H1 (cell line): Measurements from ENCODE around the gene POM121C. TPM values are rescaled to one million over a fixed set of nuclear protein-coding genes. Genes with fewer than 3 reads are reported as not detected.
"Not testable (repeated sequence)": the region's sequence is repeated elsewhere in the genome, so short reads cannot be mapped to it uniquely, and the experiment has no call there.

ENCODE experiments used
- CTCF ChIA-PET: fragments of 300-600 bp; sonication (Branson Sonifier 250); formaldehyde crosslinking; loops from one replicate; lab custom pipeline; 2021; ENCODE audit not compliant: partially characterized antibody; lab: Charles Lee
- POLR2A ChIA-PET: fragments of 300-600 bp; sonication (Branson Sonifier 250); formaldehyde crosslinking; loops from one replicate; lab custom pipeline; 2021; ENCODE audit warnings: inconsistent platforms; ENCODE audit not compliant: partially characterized antibody; lab: Charles Lee
- DNase-seq, 2 experiments: peaks; one replicate each; pipeline versions ENCODE4 v3.0.0 to v3.0.0-alpha.2; 2010 to 2022; ENCODE audit warnings: low spot score in 2 of 2, low read depth in 1 of 2, mixed read lengths in 1 of 2
- FAIRE-seq: peaks from 2 replicates; lab custom pipeline; 2011; peaks lifted over from hg19 to GRCh38; lab: Jason Lieb, UNC
- H2AFZ ChIP-seq: 2 replicates; pipeline ENCODE4 v1.8.1; 2012; ENCODE audit warnings: low read length, inconsistent platforms
- H2AK5ac ChIP-seq: 2 replicates; pipeline ENCODE4 v1.6.1; 2013; ENCODE audit warnings: low read depth, low read length
- H2BK120ac ChIP-seq: replicated peaks from 2 replicates; pipeline ENCODE3; 2013; ENCODE audit warnings: low read depth, low read length, inconsistent platforms
- H2BK12ac ChIP-seq: 2 replicates; pipeline ENCODE4 v1.6.1; 2013; ENCODE audit warnings: low read depth, low read length
- H2BK15ac ChIP-seq: 2 replicates; pipeline ENCODE4 v1.6.1; 2013; ENCODE audit warnings: low read length
- H2BK20ac ChIP-seq: 2 replicates; pipeline ENCODE4 v1.6.1; 2013; ENCODE audit warnings: low read length
- H2BK5ac ChIP-seq: 2 replicates; pipeline ENCODE4 v1.6.1; 2013; ENCODE audit warnings: low read depth, low read length
- H3K14ac ChIP-seq: 2 replicates; pipeline ENCODE4 v1.6.1; 2013; ENCODE audit warnings: inconsistent platforms; ENCODE audit not compliant: insufficient read length
- H3K18ac ChIP-seq: 2 replicates; pipeline ENCODE4 v1.6.1; 2013; ENCODE audit warnings: low read length; ENCODE audit errors: extremely low read depth
- H3K23ac ChIP-seq: 2 replicates; pipeline ENCODE4 v1.6.1; 2013; ENCODE audit warnings: inconsistent platforms; ENCODE audit not compliant: insufficient read length
- H3K23me2 ChIP-seq: 2 replicates; pipeline ENCODE4 v1.6.1; 2013; ENCODE audit warnings: low read depth, low read length
- H3K27ac ChIP-seq: 2 replicates; pipeline ENCODE4 v1.6.1; 2011; ENCODE audit warnings: low read depth, low read length, inconsistent platforms
- H3K27me3 ChIP-seq, 4 experiments: replicated peaks in 1 of 4; 1 replicate in 1 of 4; 2 replicates in 3 of 4; pipeline versions ENCODE4 v1.6.1 to v1.8.1; 2011 to 2013; ENCODE audit warnings: low read length in 3 of 4, mild to moderate bottlenecking in 3 of 4, inconsistent platforms in 2 of 4, mixed read lengths in 2 of 4, moderate library complexity in 1 of 4; ENCODE audit not compliant: control insufficient read depth in 3 of 4, insufficient read depth in 3 of 4; ENCODE audit errors: extremely low read depth in 1 of 4
- H3K36me3 ChIP-seq, 4 experiments: 2 replicates each; pipeline versions ENCODE4 v1.6.1 to v1.8.1; 2011 to 2013; ENCODE audit warnings: mild to moderate bottlenecking in 4 of 4, low read length in 3 of 4, moderate library complexity in 2 of 4, control low read depth in 1 of 4, inconsistent platforms in 1 of 4; ENCODE audit not compliant: insufficient read depth in 4 of 4, control insufficient read depth in 2 of 4
- H3K4ac ChIP-seq: replicated peaks from 2 replicates; pipeline ENCODE3; 2013; ENCODE audit warnings: low read length, low read depth, mixed read lengths, inconsistent platforms; ENCODE audit not compliant: insufficient read length
- H3K4me1 ChIP-seq, 4 experiments: replicated peaks in 1 of 4; 1 replicate in 1 of 4; 2 replicates in 3 of 4; pipeline versions ENCODE4 v1.6.1 to v1.8.1; 2011 to 2013; ENCODE audit warnings: low read length in 3 of 4, inconsistent platforms in 2 of 4, mixed read lengths in 1 of 4; ENCODE audit not compliant: insufficient read depth in 4 of 4, control insufficient read depth in 3 of 4
- H3K4me2 ChIP-seq, 2 experiments: 2 replicates each; pipeline versions ENCODE4 v1.6.1 to v1.8.1; 2011 to 2013; ENCODE audit warnings: low read depth in 2 of 2, low read length in 2 of 2, control low read depth in 1 of 2, inconsistent platforms in 1 of 2, mild to moderate bottlenecking in 1 of 2; ENCODE audit not compliant: insufficient read depth in 1 of 2
- H3K4me3 ChIP-seq, 4 experiments: fragments of 200-600, 300-600 bp in 1 of 4; sonication (generic), shearing (Covaris generic), sonication (Bioruptor Twin) in 1 of 4; 2 replicates each; pipeline versions ENCODE4 v1.5.1 to v1.8.1; 2011 to 2016; ENCODE audit warnings: low read length in 4 of 4, low read depth in 3 of 4, control low read depth in 2 of 4, inconsistent platforms in 2 of 4, mild to moderate bottlenecking in 2 of 4, mixed read lengths in 1 of 4, moderate library complexity in 1 of 4; ENCODE audit not compliant: insufficient read depth in 2 of 4; ENCODE audit errors: extremely low read depth in 1 of 4
- H3K56ac ChIP-seq: replicated peaks from 2 replicates; pipeline ENCODE3; 2013; ENCODE audit warnings: low read depth, mild to moderate bottlenecking, mixed read lengths, low read length, inconsistent platforms; ENCODE audit not compliant: insufficient read length
- H3K79me1 ChIP-seq: 2 replicates; pipeline ENCODE4 v1.6.1; 2013; ENCODE audit warnings: low read depth, low read length, control low read depth
- H3K79me2 ChIP-seq, 2 experiments: 2 replicates each; pipeline versions ENCODE4 v1.6.1 to v1.8.1; 2012 to 2013; ENCODE audit warnings: low read length in 2 of 2, mild to moderate bottlenecking in 2 of 2, inconsistent platforms in 1 of 2; ENCODE audit not compliant: insufficient read depth in 2 of 2, control insufficient read depth in 1 of 2
- H3K9ac ChIP-seq, 4 experiments: replicated peaks in 1 of 4; 1 replicate in 1 of 4; 2 replicates in 3 of 4; pipeline versions ENCODE4 v1.6.1 to v1.8.1; 2011 to 2013; ENCODE audit warnings: low read depth in 3 of 4, low read length in 3 of 4, control low read depth in 2 of 4, mild to moderate bottlenecking in 2 of 4, moderate library complexity in 2 of 4, inconsistent platforms in 1 of 4; ENCODE audit errors: extremely low read depth in 1 of 4
- H3K9me3 ChIP-seq, 2 experiments: 2 replicates each; pipeline versions ENCODE4 v1.6.1 to v1.8.1; 2012 to 2013; ENCODE audit warnings: mild to moderate bottlenecking in 2 of 2, moderate library complexity in 2 of 2, control low read depth in 1 of 2, inconsistent platforms in 1 of 2, low read depth in 1 of 2, low read length in 1 of 2, mixed read lengths in 1 of 2; ENCODE audit not compliant: insufficient read depth in 2 of 2
- H4K20me1 ChIP-seq, 2 experiments: replicated peaks in 1 of 2; 2 replicates each; pipeline versions ENCODE3 to v1.8.1; 2011 to 2013; ENCODE audit warnings: inconsistent platforms in 2 of 2, low read length in 2 of 2, mild to moderate bottlenecking in 1 of 2; ENCODE audit not compliant: insufficient read depth in 2 of 2, control insufficient read depth in 1 of 2
- H4K5ac ChIP-seq: 2 replicates; pipeline ENCODE4 v1.6.1; 2013; ENCODE audit warnings: low read length, low read depth, mixed read lengths, inconsistent platforms; ENCODE audit not compliant: insufficient read length
- H4K8ac ChIP-seq: 2 replicates; pipeline ENCODE4 v1.8.0; 2013; ENCODE audit warnings: mild to moderate bottlenecking, moderate library complexity, low read length, inconsistent platforms; ENCODE audit not compliant: insufficient read depth; ENCODE audit errors: extremely low read depth
- H4K91ac ChIP-seq: replicated peaks from 2 replicates; pipeline ENCODE3; 2013; ENCODE audit warnings: low read length, mixed read lengths, inconsistent platforms; ENCODE audit not compliant: insufficient read length
- WGBS, 2 experiments: shearing (Covaris generic) in 1 of 2; methylation state at CpG; one replicate each; pipeline versions ENCODE4 v1.1.6 to v1.1.7; 2013 to 2015; ENCODE audit warnings: low lambda C conversion rate in 2 of 2, mixed read lengths in 2 of 2, inconsistent platforms in 1 of 2, low coverage in 1 of 2, missing lambda C conversion rate in 1 of 2; ENCODE audit not compliant: insufficient replicate concordance in 2 of 2, insufficient coverage in 1 of 2, insufficient read length in 1 of 2; ENCODE audit errors: extremely low coverage in 1 of 2, missing lambda C conversion rate in 1 of 2; 5-methylcytosine and 5-hydroxymethylcytosine counted together
- polyA plus RNA-seq, 7 experiments: library from polyadenylated mRNA; depleted of rRNA in 3 of 7; stranded (reverse) in 5 of 7; unstranded in 2 of 7; fragments of >200 nt in 5 of 7; fragments of 200-250 nt in 2 of 7; gene quantifications; 1 replicate in 5 of 7; 2 replicates in 1 of 7; 4 replicates in 1 of 7; pipeline versions ENCODE4 v1.2.1 to v1.2.3, GENCODE V29; 2011 to 2013; ENCODE audit warnings: missing spikeins in 2 of 7, mixed read lengths in 2 of 7
- total RNA-seq: library from RNA; stranded (reverse); fragmentation: NEBNext Ultra II Directional; extraction: Animal tissue kit (Norgen Biotek cat#: 25700); gene quantifications from 2 replicates; pipeline ENCODE4 v1.2.1, GENCODE V29; 2021

Gene POM121C
- total and polyA plus RNA-seq, 2 of the 8 experiments (the other 6 are each of a cell fraction or from before 2014, with no cell fraction given), result 16.5 to 58.0 TPM

- POLR2A ChIA-PET, FAIRE-seq, H3K23ac ChIP-seq: not testable (repeated sequence)
Measured at GRCh38 chr7:75374144-75374518, 112.0 kb downstream of the POM121C start.

GRCh38 chr7:75367313-75367712 is 118.8 kb downstream of the POM121C start:
- H2BK120ac ChIP-seq, H3K23me2 ChIP-seq, H3K4me1 ChIP-seq, H3K27me3 ChIP-seq, CTCF ChIA-PET, H4K8ac ChIP-seq, H2BK5ac ChIP-seq, H3K23ac ChIP-seq, H3K14ac ChIP-seq, H4K20me1 ChIP-seq, H3K18ac ChIP-seq, H3K4me2 ChIP-seq, H3K27ac ChIP-seq, H3K9me3 ChIP-seq, FAIRE-seq, H2BK15ac ChIP-seq, H3K9ac ChIP-seq, H3K4ac ChIP-seq, H3K79me1 ChIP-seq, H3K56ac ChIP-seq, DNase-seq, H2AK5ac ChIP-seq, H2AFZ ChIP-seq, H3K4me3 ChIP-seq, H4K5ac ChIP-seq, H2BK20ac ChIP-seq, H4K91ac ChIP-seq, H2BK12ac ChIP-seq, H3K79me2 ChIP-seq, H3K36me3 ChIP-seq, POLR2A ChIA-PET: not testable (repeated sequence)
- no CpG with 5 or more reads among the region's 9 CpGs for whole genome bisulfite sequencing, 2 experiments

More at GRCh38 chr7:75374144-75374518, 112.0 kb downstream of the POM121C start:
- H2AFZ ChIP-seq, H2BK20ac ChIP-seq, H3K23me2 ChIP-seq, H3K4me2 ChIP-seq, H4K91ac ChIP-seq, H3K56ac ChIP-seq, H3K79me2 ChIP-seq, H3K14ac ChIP-seq, H2BK15ac ChIP-seq, H3K27me3 ChIP-seq, H4K5ac ChIP-seq, H4K8ac ChIP-seq, H4K20me1 ChIP-seq, H3K79me1 ChIP-seq, H2BK120ac ChIP-seq, H3K9ac ChIP-seq, H3K36me3 ChIP-seq, H2AK5ac ChIP-seq, H3K18ac ChIP-seq, H2BK5ac ChIP-seq, DNase-seq, CTCF ChIA-PET, H3K4me1 ChIP-seq, H3K27ac ChIP-seq, H3K4me3 ChIP-seq, H3K4ac ChIP-seq, H3K9me3 ChIP-seq, H2BK12ac ChIP-seq: not testable (repeated sequence)
- no CpG with 5 or more reads among the region's 4 CpGs for WGBS, 2 experiments
